HG02623 (cell line): Measurements from ENCODE around the gene FRMD4B.
A peak's percentile ranks its signal among the peaks of the same experiment; 100 is the strongest.

ENCODE experiments used
- ATAC-seq: cut with Tn5 transposase; IDR thresholded peaks from one replicate; pipeline ENCODE4 v1.9.1; 2021; ENCODE audit warnings: moderate library complexity; ENCODE audit not compliant: unreplicated experiment

FRMD4B gene

GRCh38 chr3:69210068-69210730, 175.7 kb downstream of the FRMD4B start:
- ATAC-seq = no peak

GRCh38 chr3:69209413-69209812, 176.5 kb downstream of the FRMD4B start:
- no peak for ATAC-seq

DNA sequence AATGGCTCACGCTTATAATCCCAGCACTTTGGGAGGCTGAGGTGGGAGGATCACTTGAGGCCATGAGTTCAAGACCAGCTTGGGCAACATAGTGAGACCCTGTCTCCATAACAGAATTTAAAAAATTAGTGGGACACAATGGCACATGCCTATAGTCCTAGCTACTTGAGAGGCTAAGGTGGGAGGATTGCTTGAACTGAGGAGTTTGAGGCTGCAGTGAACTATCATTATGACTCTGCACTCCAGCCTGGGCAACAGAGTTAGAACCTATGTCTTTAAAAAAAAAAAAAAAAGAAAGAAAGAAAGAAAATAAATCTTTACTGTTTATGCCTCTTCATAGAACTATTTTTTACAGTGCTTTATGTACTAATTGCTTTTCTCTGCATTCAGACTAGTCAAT, 178.9 kb downstream of the FRMD4B start:
- ATAC-seq = no peak

DNA sequence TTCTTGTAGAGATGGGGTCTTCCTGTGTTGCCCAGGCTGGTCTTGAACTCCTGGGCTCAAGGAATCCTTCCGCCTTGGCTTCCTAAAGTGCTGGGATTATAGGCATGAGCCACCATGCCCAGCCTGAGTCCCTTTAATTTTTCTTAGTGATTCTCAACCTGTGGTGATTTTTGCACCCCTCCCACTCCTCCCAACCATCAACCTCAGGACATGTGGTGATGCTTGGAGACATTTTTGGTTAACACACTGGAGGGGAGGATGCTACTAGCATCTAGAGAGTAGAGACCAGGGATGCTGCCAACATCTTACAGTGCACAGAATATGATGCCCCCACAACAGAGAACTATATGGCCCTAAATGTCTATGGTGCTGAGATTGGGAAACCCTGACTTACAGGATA, 180.5 kb downstream of the FRMD4B start:
- no peak for ATAC-seq

DNA sequence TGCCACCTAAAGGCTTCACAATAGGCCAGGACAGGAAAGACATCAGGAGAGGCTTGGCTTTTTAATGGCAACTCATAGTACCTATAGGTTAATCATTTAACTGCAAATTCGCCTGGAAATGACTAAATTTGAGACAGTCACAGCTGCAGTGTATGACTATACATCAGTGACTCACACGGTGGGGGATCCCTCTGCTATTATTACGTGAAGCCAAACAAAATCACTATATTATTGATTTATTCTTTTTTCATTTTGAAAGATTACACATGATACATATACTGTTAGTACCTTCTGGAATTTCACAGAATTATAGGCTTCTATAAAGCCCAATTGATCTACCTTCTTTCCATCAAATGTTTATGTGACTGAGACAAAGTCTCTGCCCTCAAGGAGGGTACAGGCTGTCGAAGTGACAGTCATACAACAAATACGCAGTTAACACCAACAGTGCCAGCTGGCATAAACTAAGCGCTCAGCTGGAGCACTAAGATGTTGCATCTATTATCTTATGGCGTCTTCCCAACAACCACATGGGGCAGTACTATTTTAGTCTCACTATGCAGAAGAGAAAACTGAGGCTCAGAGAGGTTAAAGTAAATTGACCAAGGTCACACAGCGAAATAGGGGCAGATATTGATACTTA, 181.5 kb downstream of the FRMD4B start:
- peak; percentile 85 for ATAC-seq

DNA sequence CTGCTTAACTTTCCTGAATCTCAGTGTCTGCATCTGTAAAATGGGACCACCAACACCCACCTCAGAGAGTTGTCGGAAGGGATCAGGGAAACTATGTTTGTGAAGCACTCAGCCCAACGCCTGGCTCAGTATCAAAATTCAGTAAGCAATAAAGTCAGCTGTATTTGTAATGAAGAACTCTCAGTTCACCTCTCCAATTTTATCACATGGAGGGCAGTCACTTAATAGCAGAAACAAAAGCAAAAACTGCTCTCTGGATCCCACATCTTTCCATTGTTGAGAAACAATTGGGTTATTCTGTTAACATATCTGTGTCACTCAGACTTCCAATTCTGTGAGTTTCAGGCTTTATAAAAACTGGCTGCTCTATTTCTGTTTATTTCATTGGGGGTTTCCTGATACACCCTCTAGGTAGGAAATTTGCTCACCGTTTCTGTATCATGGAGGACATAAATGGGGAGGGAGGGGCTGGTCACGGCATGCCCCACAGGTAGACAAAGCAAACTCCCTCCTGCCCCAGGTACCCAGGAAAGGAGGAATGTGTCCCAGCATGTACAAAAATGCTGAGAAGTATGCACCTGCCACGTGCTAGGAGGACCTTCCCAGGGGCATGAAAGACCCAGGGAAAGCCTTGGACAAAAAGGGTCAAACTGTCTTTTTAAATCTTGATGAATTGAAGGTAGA, 182.1 kb downstream of the FRMD4B start:
- ATAC-seq = no peak

DNA sequence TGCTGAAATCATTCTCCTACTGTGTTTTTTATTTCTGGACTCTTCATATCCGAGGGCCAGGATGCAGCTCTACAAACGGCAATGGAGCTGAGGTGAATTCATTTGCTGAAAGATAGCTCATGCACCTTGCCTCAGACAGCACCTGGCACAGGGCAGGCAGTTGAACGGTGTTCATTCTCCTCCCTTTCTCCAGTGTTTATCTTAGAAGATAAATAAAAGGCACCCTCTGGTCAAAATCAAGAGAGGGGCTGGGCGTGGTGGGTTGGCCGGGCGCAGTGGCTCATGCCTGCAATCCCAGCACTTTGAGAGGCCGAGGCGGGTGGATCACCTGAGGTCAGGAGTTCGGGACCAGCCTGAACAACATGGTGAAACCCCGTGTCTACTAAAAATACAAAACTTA, 184.2 kb downstream of the FRMD4B start:
- no peak for ATAC-seq

- ATAC-seq = no peak
Measured at GRCh38 chr3:69200384-69201068, 185.4 kb downstream of the FRMD4B start.

DNA sequence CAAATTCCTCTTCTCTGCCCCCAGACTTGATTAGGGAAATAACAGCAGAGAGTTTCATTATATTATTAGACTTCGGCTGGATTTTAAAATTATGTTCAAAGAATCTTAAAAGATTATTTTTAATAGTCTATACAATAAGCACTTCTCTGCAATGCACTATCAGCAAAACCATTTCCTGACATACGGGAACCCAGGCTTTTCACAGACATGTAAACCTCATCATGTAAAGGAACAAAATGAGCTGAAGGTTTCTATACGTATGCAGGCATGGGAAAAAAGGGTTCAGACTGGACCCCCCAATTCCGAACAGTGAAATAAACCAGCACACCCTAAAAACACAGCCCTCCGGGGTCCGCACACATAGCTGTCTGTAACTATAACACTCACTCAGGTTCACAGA, 185.9 kb downstream of the FRMD4B start:
- ATAC-seq = no peak

DNA sequence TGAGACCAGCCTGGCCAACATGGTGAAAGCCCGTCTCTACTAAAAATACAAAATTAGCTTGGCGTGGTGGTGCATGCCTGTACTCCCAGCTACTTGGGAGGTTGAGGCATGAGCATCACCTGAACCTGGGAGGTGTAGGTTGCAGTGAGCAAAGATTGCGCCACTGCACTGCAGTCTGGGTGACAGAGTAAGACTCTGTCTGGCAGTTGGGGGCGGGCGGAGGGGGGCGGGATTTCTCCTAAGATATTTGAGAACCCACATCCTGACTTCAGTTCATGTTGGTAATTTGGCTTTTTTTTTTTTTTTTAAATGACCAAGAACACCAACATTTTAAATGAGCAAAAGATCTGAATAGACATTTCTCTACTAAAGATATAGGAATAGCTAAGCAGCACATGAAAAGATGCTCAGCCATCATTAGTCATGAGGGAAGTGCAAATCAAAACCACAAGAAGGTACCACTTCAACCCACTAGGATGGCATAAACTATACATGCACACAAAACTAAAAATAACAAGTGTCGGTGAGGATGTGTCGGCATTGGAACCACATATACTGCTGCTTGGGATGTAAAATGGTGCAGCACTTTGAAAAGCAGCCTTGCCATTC, 187.9 kb downstream of the FRMD4B start:
- ATAC-seq = no peak

- no peak for ATAC-seq
Measured at GRCh38 chr3:69197455-69197854, 188.4 kb downstream of the FRMD4B start.

DNA sequence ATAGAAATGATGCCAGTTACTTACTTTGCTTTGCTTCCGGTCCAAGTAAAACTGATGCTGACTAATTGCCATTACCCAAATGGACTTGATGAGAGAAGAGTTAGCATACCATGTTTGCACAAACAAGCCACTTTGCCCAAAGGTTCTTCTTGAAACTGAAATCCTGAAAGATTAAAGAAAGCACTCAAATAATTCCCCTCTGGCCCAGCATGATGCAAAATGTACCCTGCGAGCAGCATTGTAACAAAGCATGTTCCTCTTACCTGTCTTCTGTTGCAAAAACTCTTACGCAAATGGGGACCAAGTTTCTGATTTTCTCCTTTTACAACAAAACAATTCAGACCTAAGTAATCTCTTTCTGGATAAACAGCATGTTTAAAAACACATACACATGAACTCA, 189.0 kb downstream of the FRMD4B start:
- no peak for ATAC-seq

DNA sequence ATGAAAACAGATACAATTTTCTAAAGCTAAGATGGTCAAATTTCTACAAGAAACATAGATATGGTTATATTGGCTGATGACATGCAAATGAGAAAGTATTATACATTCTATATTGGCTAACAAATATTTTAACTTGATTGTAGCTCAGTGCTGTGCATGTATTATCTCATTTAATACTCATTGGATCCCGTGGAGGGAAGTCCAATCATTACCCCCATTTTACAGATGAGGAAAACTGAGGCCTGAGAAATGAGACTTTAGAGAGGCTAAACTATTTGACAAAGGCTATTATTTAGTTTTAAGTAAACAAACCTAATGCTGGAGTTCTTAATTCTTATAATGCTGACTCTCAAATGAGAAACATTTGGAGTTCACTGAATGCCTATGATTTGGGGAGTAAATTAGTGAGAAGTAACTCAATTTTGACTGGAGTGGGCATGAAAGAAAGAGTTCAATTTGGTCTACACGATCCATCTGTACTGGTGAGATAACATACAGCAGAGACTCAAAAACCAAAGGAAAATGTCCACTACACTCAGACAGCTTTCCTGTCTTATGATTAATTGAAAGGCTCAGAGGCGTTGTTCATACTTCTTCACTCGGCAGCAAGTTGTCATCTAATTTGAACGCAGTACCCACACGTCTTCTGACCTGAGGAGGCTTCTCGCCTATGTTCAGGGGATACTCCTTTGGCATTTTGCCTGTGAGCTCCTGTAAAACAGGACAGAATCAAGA, 191.3 kb downstream of the FRMD4B start:
- ATAC-seq = no peak

GRCh38 chr3:69193749-69194148, 192.1 kb downstream of the FRMD4B start:
- no peak for ATAC-seq

- no peak for ATAC-seq
Measured at GRCh38 chr3:69191516-69191915, 194.4 kb downstream of the FRMD4B start.

GRCh38 chr3:69189487-69189886, 196.4 kb downstream of the FRMD4B start:
- ATAC-seq = no peak

- ATAC-seq = no peak
Measured at GRCh38 chr3:69186575-69187093, 199.3 kb downstream of the FRMD4B start.

DNA sequence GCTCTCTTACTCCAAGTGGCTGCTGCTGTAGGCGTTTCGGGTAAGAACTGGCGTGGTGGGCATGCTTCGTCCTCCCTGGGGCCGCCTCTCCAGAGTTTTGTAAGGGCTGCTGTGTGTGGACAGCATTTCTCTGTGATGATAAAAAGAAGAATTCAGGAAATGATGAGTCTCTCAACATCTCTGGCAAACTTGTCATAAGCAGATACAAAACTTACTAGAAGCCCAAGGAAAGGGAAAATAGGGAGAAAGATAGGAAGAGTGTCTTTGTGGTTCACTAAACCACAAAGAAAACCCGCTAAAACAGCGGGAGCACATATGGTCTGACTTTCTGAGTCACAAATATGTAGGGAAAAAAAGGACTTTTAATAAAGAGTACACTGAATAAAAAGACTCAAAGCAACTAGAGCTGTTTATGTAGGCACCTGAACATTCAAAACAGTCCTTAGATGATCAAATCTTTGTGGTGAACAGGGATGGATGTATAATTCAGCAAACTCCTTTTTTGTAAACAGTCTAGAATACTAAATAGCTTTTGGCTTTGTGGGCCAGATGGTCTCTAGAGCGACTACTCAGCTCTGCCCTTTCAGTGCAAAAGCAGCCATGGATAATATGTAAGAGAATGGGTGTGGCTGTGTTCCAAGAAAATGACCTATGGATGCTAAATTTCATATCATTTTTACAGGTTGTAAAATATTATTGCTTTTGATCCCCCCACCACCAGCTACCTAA, 203.1 kb downstream of the FRMD4B start:
- ATAC-seq = no peak

- ATAC-seq = no peak
Measured at GRCh38 chr3:69181592-69182211, 204.2 kb downstream of the FRMD4B start.
